Activated CD4-positive, CD25-positive, alpha-beta regulatory T cell treated with anti-CD3 and anti-CD28 coated beads, Interleukin-2, amount 50 U/mL, for 72 hours (primary cell): Measurements from ENCODE around the gene SNRPD3.
"Not testable (repeated sequence)": the region's sequence is repeated elsewhere in the genome, so short reads cannot be mapped to it uniquely, and the experiment has no call there.

Source experiments
- DNase-seq: peaks from one replicate; pipeline ENCODE4 v3.0.0; 2021

Gene SNRPD3

GRCh38 chr22:24555165-24556039 lies at the start of gene SNRPD3:
Gene SNRPD3, plus strand, starts transcription at chr22:24555999. Its CDS starts 1,676 bp downstream, at chr22:24557675.
- DNase-seq = peak; percentile 96

GRCh38 chr22:24506802-24507438 lies 48.9 kb upstream of the SNRPD3 start:
- DNase-seq = no peak

- DNase-seq = no peak
Observed at GRCh38 chr22:24507716-24508115, 48.1 kb upstream of the SNRPD3 start.

- DNase-seq = no peak
Observed at GRCh38 chr22:24510637-24511625, 44.9 kb upstream of the SNRPD3 start.

- DNase-seq = no peak
Observed at GRCh38 chr22:24512043-24512442, 43.8 kb upstream of the SNRPD3 start.

GRCh38 chr22:24513378-24514240 lies 42.2 kb upstream of the SNRPD3 start:
- DNase-seq = no peak

- DNase-seq = no peak
Observed at GRCh38 chr22:24514241-24515026, 41.4 kb upstream of the SNRPD3 start.

GRCh38 chr22:24515027-24515338 lies 40.8 kb upstream of the SNRPD3 start:
- DNase-seq = no peak

GRCh38 chr22:24516301-24516737 lies 39.5 kb upstream of the SNRPD3 start:
- DNase-seq = no peak

- DNase-seq = no peak
Observed at GRCh38 chr22:24517446-24517845, 38.4 kb upstream of the SNRPD3 start.

- DNase-seq = no peak
Observed at GRCh38 chr22:24518228-24518627, 37.6 kb upstream of the SNRPD3 start.

GRCh38 chr22:24518771-24519485 lies 36.9 kb upstream of the SNRPD3 start:
- no peak for DNase-seq

GRCh38 chr22:24519496-24519895 lies 36.3 kb upstream of the SNRPD3 start:
- DNase-seq = no peak

GRCh38 chr22:24521791-24522245 lies 34.0 kb upstream of the SNRPD3 start:
- DNase-seq = no peak

- DNase-seq = no peak
Observed at GRCh38 chr22:24523873-24524272, 31.9 kb upstream of the SNRPD3 start.

GRCh38 chr22:24525416-24526037 lies 30.3 kb upstream of the SNRPD3 start:
- DNase-seq = peak; percentile 80

GRCh38 chr22:24526191-24526590 lies 29.6 kb upstream of the SNRPD3 start:
- no peak for DNase-seq

- no peak for DNase-seq
Observed at GRCh38 chr22:24529898-24530297, 25.9 kb upstream of the SNRPD3 start.

GRCh38 chr22:24530968-24531367 lies 24.8 kb upstream of the SNRPD3 start:
- DNase-seq = not testable (repeated sequence)

GRCh38 chr22:24532075-24532474 lies 23.7 kb upstream of the SNRPD3 start:
- no peak for DNase-seq
